ENCODE results near the gene SYNE3.
A peak's percentile ranks its signal among the peaks of the same experiment; 100 is the strongest.

Gene SYNE3, protein sequence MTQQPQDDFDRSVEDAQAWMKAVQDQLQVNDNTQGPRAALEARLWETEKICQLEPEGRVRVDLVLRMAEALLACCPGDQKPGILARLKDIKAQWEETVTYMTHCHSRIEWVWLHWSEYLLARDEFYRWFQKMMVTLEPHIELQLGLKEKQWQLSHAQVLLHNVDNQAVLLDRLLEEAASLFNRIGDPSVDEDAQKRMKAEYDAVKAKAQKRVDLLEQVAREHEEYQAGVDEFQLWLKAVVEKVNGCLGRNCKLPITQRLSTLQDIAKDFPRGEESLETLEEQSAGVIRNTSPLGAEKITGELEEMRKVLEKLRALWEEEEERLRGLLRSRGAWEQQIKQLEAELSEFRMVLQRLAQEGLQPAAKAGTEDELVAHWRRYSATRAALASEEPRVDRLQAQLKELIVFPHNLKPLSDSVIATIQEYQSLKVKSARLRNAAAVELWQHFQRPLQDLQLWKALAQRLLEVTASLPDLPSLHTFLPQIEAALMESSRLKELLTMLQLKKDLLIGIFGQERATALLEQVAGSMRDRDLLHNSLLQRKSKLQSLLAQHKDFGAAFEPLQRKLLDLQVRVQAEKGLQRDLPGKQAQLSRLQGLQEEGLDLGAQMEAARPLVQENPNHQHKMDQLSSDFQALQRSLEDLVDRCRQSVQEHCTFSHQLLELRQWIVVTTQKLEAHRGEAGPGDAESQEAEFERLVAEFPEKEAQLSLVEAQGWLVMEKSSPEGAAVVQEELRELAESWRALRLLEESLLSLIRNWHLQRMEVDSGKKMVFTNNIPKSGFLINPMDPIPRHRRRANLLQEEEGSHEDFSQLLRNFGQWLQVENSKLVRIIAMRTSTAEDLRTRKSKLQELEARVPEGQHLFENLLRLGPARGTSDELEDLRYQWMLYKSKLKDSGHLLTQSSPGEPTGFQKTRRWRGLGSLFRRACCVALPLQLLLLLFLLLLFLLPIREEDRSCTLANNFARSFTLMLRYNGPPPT

DNA sequence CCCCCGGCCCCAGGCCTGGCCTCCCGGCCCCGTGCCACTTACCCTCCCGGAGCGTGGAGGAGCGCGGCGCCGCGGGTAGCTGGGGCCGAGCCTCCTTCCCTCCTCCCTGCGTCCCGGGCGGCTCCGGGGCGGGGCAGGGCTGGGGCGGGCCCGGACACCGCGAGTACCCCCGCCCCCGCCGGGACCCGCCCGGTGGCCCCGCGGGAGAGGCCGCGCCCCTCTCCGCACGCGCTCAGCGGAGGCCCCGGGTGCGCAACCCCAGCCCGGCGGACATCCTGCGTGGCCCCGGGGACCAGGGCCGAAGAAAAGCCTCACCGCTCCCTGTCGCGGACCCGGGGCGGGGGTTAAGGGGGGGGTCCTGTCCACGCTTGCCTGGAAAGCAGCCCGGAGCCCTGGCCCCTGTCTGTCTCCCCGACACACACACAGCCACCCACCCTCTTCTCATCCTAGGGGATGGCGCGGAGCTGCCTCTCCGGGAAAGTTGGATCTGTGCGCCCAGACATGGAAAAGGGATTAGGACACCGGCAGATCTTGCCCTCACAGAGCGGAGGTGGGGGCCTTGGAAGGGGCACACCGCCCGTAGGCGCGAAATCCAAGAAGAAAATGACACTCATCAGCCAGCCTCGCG is at the start of gene SYNE3:
SYNE3 (minus strand) TSS at position 97 of the 628 bp plus-strand sequence. CDS start 40,829 bp downstream, outside the sequence.
- no peak for TF ChIP-seq CTCF (IDR thresholded peaks at IDR 0.05; ENCODE audit: low read depth, low read length)

DNA sequence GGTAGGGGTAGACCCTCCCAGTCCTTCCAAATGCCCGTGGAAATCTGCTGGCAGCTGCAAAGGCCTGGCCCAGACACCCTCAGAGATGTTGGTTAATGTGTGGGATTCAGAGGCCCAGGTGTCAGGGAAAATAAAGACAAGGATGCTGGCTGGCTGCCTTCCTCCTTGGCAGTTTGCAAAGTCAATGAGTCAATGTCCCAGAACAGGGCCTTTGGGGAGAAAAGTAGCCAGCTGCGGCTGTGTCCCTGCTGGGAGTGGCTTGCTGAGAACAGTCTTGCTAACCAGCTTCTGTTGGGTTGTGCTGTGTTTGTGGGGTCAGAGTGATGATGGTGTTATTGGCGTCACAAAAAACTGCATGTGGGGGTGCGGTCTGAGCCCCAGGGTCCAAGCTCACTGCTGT is 47.6 kb upstream of the SYNE3 start:
- TF ChIP-seq CTCF (IDR thresholded peaks at IDR 0.05; ENCODE audit: low read depth, low read length), result no peak
- DNase-seq (ENCODE audit: extremely low read depth, low read depth), result no peak

More for the DNA sequence above, at the start of gene SYNE3:
- DNase-seq (ENCODE audit: extremely low read depth, low read depth), result no peak

DNA sequence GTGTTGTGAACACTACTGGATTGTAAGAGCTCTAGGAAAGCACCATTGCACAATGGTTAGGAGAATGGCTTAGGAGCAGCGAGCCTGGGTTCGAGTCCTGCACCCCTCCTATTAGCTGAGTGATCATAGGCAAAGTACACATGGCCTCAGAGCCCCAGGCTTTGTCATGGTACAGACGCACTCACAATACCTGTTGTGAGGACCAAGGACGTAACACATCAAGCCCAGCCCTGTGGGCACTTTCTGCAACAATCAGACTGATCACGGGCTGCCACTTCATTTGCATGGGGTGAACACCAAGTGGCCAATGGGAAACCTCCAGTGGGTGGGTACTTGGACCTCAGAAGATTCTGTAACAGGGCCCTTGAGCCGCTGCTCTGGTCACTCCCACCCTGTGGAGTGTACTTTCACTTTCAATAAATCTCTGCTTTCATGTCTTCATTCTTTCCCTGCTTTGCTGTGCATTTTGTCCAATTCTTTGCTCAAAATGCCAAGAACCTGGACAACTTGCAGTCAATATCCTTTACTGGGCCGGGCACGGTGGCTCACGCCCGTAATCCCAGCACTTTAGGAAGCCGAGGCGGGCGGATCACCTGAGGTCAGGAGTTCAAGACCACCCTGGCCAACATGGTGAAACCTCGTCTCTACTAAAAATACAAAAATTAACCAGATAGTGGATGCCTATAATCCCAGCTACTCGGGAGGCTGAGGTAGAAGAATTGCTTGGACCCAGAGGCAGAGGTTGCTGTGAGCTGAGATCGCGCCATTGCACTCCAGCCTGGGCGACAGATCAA is 46.6 kb upstream of the SYNE3 start:
- TF ChIP-seq CTCF (IDR thresholded peaks at IDR 0.05; ENCODE audit: low read depth, low read length), result no peak
- no peak for DNase-seq (ENCODE audit: extremely low read depth, low read depth)

GRCh38 chr14:95561001-95561412 is 44.6 kb upstream of the SYNE3 start:
- peak; percentile 40 for DNase-seq (ENCODE audit: extremely low read depth, low read depth)
- peak; percentile 89 for TF ChIP-seq CTCF (IDR thresholded peaks at IDR 0.05; ENCODE audit: low read depth, low read length)

DNA sequence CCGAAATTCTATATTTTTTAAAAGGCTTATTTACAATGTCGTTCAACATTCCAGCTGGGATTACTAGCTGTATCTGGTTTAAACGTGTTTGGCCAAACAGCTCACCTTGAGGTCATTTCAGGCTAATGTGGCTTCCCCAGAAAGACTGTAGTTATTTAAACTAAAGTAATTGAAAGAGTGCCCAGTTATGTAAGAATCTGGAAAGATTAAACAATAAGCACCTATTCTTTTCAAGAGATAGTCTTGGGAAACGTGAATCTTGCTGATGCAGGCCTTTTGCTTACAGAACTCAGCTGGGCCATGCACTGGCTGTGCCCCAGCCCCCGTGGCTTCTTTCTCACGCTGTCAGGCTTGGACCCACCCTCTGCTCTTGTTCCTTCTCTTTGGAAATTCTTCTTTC is 42.8 kb upstream of the SYNE3 start:
- TF ChIP-seq CTCF (IDR thresholded peaks at IDR 0.05; ENCODE audit: low read depth, low read length), result no peak
- DNase-seq (ENCODE audit: extremely low read depth, low read depth), result no peak

- no peak for TF ChIP-seq CTCF (IDR thresholded peaks at IDR 0.05; ENCODE audit: low read depth, low read length)
- no peak for DNase-seq (ENCODE audit: extremely low read depth, low read depth)
These were observed 41.4 kb upstream of the SYNE3 start for GRCh38 chr14:95557832-95558231.
